Measurements from ENCODE around the gene LTBP2. TPM values are rescaled to one million over a fixed set of nuclear protein-coding genes. Genes with fewer than 3 reads are reported as not detected.

The LTBP2 gene
- total RNA-seq, 1 experiment from 2014 or later, result 1.5 TPM

DNA sequence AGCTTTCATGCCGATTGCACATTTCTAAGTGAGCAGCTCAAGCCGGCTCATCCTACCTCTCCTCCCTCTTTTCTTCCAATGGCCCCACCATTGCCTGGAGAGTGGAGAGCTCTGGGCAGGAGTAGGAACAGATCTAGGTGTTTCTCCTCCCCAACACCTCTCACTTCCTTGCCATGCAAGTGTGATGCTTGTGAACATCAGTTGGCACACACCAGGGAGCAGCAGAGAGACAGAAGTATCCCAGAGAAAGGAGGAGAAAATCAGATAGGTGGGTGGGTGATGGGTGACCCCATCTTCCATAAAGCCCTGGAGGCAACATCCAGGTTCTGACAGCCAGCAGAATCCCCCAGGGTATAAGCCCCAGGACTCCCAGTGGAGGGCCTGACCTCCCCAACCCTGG lies 146.7 kb downstream of the LTBP2 start:
- POLR2A ChIA-PET, result no interaction called here
- CTCF ChIA-PET, result interaction anchor here (1.2 kb wide), 1 partner anchor 13 kb away, joined by 3 read pairs; no protein-coding TSS in a partner anchor
- BruUV-seq (replicated peaks), result no TSS peak

More for the DNA sequence above, 146.7 kb downstream of the LTBP2 start:
- no peak for DNase-seq (ENCODE audit: low read depth, low spot score)
- Histone ChIP-seq H3K4me1 (ENCODE audit: control insufficient read depth in 1 of 2, insufficient read depth in 2 of 2, low read length in 2 of 2) (no peaks in the 10 kb centered on the region), H3K4me3 (replicated peaks in 1 of 2; ENCODE audit: low read depth in 1 of 2, low read length in 2 of 2) (no peak overlapping the region), H3K4me2 (ENCODE audit: low read length) (no peak overlapping the region), H4K20me1 (ENCODE audit: insufficient read depth) (no peaks in the 10 kb centered on the region), H3K79me2 (ENCODE audit: insufficient read depth, low read length) (no peaks in the 10 kb centered on the region), H3K27me3 (ENCODE audit: insufficient read depth, low read length) (0 out of 2 replicates have a peak, but pooled peaks cover 4% of the 10 kb centered on the region), H3K27ac (ENCODE audit: low read depth, low read length) (no peak overlapping the region), H3K36me3 (ENCODE audit: control insufficient read depth in 1 of 2, insufficient read depth in 2 of 2, low read length in 2 of 2) (no peaks in the 10 kb centered on the region), H3K9ac (ENCODE audit: low read length) (no peak overlapping the region), H3K9me2 (ENCODE audit: insufficient read depth) (no peaks in the 10 kb centered on the region), H2AFZ (ENCODE audit: low read depth, low read length, poor library complexity, severe bottlenecking) (no peak overlapping the region), H3K9me3 (ENCODE audit: control insufficient read depth in 1 of 2, insufficient read depth in 1 of 2, low read depth in 1 of 2, low read length in 2 of 2) (no peaks in the 10 kb centered on the region)
- intact Hi-C loops (cut with micrococcal nuclease), result no loop called here
- TF ChIP-seq EZH2 (IDR thresholded peaks at IDR 0.05) (no peak), EZH2phosphoT487 (IDR thresholded peaks at IDR 0.05; ENCODE audit: borderline replicate concordance) (no peak), POLR2AphosphoS5 (IDR thresholded peaks at IDR 0.05; ENCODE audit: low read depth, low read length) (no peak), RAD21 (IDR thresholded peaks at IDR 0.05; ENCODE audit: low read depth) (no peak), ELF1 (IDR thresholded peaks at IDR 0.05; ENCODE audit: borderline replicate concordance, low read depth) (no peak), SIN3A (IDR thresholded peaks at IDR 0.05; ENCODE audit: low read depth) (no peak), CEBPB (IDR thresholded peaks at IDR 0.05; ENCODE audit: low read depth) (no peak)
- TF ChIP-seq, protein P1, sequence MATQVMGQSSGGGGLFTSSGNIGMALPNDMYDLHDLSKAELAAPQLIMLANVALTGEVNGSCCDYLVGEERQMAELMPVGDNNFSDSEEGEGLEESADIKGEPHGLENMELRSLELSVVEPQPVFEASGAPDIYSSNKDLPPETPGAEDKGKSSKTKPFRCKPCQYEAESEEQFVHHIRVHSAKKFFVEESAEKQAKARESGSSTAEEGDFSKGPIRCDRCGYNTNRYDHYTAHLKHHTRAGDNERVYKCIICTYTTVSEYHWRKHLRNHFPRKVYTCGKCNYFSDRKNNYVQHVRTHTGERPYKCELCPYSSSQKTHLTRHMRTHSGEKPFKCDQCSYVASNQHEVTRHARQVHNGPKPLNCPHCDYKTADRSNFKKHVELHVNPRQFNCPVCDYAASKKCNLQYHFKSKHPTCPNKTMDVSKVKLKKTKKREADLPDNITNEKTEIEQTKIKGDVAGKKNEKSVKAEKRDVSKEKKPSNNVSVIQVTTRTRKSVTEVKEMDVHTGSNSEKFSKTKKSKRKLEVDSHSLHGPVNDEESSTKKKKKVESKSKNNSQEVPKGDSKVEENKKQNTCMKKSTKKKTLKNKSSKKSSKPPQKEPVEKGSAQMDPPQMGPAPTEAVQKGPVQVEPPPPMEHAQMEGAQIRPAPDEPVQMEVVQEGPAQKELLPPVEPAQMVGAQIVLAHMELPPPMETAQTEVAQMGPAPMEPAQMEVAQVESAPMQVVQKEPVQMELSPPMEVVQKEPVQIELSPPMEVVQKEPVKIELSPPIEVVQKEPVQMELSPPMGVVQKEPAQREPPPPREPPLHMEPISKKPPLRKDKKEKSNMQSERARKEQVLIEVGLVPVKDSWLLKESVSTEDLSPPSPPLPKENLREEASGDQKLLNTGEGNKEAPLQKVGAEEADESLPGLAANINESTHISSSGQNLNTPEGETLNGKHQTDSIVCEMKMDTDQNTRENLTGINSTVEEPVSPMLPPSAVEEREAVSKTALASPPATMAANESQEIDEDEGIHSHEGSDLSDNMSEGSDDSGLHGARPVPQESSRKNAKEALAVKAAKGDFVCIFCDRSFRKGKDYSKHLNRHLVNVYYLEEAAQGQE (IDR thresholded peaks at IDR 0.05; ENCODE audit: low read depth), result no peak
- TF ChIP-seq, protein P2, sequence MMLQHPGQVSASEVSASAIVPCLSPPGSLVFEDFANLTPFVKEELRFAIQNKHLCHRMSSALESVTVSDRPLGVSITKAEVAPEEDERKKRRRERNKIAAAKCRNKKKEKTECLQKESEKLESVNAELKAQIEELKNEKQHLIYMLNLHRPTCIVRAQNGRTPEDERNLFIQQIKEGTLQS (IDR thresholded peaks at IDR 0.05), result no peak
- RAD21 ChIA-PET (ENCODE audit: low non-redundant PET in 1 of 2, low total read pairs in 2 of 2, uncharacterized antibody in 2 of 2, unreplicated experiment in 2 of 2), result no interaction called here
- ATAC-seq, result no peak
